IPS-20b (cell line): ENCODE measurements around the gene ATP2A2.
"Not testable (repeated sequence)": the region's sequence is repeated elsewhere in the genome, so short reads cannot be mapped to it uniquely, and the experiment has no call there.

ENCODE experiments used
- H3K27ac ChIP-seq: one replicate; pipeline ENCODE4 v1.5.1; 2013; ENCODE audit warnings: low read length
- H3K27me3 ChIP-seq: 2 replicates; pipeline ENCODE4 v1.6.1; 2013; ENCODE audit warnings: mild to moderate bottlenecking, low read length, inconsistent platforms; ENCODE audit not compliant: insufficient read depth
- H3K36me3 ChIP-seq: 2 replicates; pipeline ENCODE4 v1.6.1; 2013; ENCODE audit warnings: low read depth, mild to moderate bottlenecking, inconsistent platforms, low read length, moderate library complexity; ENCODE audit not compliant: insufficient read depth
- H3K4me1 ChIP-seq: 2 replicates; pipeline ENCODE4 v1.6.1; 2013; ENCODE audit warnings: mild to moderate bottlenecking, control low read depth, inconsistent platforms, low read length, moderate library complexity; ENCODE audit not compliant: insufficient read depth
- H3K4me3 ChIP-seq: 2 replicates; pipeline ENCODE4 v1.5.1; 2013; ENCODE audit warnings: mild to moderate bottlenecking, low read length, inconsistent platforms
- H3K9ac ChIP-seq: 2 replicates; pipeline ENCODE4 v1.6.1; 2013; ENCODE audit warnings: low read depth, mild to moderate bottlenecking, inconsistent platforms, low read length, moderate library complexity
- H3K9me3 ChIP-seq: 2 replicates; pipeline ENCODE4 v1.6.1; 2013; ENCODE audit warnings: mild to moderate bottlenecking, low read depth, low read length, inconsistent platforms; ENCODE audit not compliant: insufficient read depth

ATP2A2 gene

DNA sequence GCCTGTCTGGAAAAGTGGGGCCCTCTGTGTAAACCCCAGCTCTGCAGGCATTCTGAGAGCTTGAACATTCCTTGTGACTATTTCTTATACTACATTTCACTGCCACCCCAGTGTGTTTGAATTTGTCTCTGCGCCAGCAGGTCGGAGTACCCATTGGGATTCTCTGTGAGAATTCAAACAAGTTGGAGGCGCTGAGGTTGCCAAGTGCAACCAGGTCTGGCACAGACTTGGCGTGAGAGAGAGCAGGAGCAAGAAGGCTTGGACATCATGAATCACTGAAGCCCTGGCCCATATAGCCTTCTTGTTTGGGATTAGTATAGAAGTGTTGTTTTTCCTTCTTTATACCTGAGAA lies 33.0 kb upstream of the ATP2A2 start:
- Histone ChIP-seq H3K4me1 (peaks cover 11% of the 10 kb centered on the region; the same call in 1 of the 2 replicates), H3K27ac (no peak overlapping the region), H3K9ac (no peak overlapping the region; the same call in 1 of the 2 replicates), H3K9me3 (no peaks in the 10 kb centered on the region), H3K36me3 (no peaks in the 10 kb centered on the region), H3K27me3 (no peaks in the 10 kb centered on the region), H3K4me3 (no peak overlapping the region)

DNA sequence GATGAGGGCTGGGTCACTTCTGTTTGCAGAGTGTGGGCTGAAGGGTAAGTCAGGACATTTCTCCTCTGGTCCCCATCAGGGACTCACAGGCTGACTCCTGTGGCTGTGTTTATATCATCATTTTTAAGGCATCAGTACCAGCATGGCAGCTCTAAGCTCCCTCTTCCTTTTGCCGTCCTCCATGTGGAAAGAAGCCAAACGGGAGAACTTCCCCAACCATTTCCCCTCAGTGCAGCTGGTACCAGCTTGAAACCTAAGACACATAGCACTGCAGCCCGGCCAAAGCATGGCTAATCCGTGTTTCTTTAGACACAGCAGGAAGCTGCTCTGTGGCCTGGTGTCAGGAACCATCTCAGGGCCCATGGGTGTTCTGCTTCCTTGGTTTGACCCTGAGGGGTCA lies 31.9 kb upstream of the ATP2A2 start:
- Histone ChIP-seq H3K4me1 (peaks cover 11% of the 10 kb centered on the region; the same call in 1 of the 2 replicates), H3K4me3 (no peak overlapping the region), H3K27ac (no peak overlapping the region), H3K9me3 (no peaks in the 10 kb centered on the region), H3K9ac (no peak overlapping the region), H3K27me3 (no peaks in the 10 kb centered on the region), H3K36me3 (no peaks in the 10 kb centered on the region)

DNA sequence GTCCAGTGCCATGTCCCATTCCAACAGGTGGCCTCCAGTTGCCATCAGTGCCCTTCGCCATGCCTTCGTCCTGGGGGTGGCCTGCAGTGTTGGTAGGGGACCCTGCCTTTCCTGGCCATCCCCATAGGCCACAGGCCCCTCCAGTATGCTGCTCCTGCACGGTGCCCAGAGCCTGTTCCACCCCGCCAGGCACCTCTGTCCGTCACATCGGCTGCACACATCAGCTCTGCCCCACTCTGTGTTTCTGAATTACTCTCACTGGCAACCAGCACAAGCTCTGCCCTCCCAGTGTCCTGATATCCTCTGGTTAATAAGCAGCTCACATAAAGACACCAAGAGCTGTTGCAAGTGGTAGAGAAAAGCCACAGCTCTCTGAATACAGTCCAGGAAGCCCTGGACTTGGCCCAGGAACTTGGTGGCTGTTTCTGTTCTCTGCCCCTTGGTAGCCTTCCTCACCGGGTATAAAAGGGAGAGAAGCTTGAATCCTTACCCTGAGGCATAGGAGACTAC lies 31.3 kb upstream of the ATP2A2 start:
- no peaks in the 10 kb centered on the region for H3K9me3 ChIP-seq
- no peak overlapping the region for H3K9ac ChIP-seq
- H3K4me1 ChIP-seq = peaks cover 7% of the 10 kb centered on the region; the same call in 1 of the 2 replicates
- H3K27ac ChIP-seq = no peak overlapping the region
- no peaks in the 10 kb centered on the region for H3K36me3 ChIP-seq
- no peak overlapping the region for H3K4me3 ChIP-seq
- H3K27me3 ChIP-seq = no peaks in the 10 kb centered on the region

GRCh38 chr12:110251381-110251780 lies 29.7 kb upstream of the ATP2A2 start:
- no peaks in the 10 kb centered on the region for H3K9me3 ChIP-seq

DNA sequence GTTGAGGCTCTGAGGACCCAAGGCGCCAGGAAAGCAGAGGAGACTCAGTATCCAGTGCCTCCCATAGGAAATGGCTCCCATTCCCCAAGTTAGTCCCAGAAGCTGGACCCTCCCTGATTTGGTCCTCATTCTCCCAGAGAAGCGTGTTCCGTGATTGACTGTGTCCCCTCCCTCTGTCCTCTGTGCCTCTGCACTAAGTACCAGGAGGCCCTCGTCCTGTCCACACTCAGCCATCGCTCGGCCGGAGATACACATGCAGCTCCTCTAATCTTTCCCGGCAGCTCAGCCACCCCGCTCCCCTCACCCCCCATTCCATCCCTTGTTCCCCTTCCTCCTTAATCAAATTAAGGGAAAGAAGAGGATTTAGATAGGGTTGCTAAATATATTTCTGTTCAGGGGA lies 28.3 kb upstream of the ATP2A2 start:
- H3K4me3 ChIP-seq = no peak overlapping the region
- H3K36me3 ChIP-seq = no peaks in the 10 kb centered on the region
- H3K4me1 ChIP-seq = no peaks in the 10 kb centered on the region
- no peaks in the 10 kb centered on the region for H3K27me3 ChIP-seq
- no peak overlapping the region for H3K9ac ChIP-seq
- no peak overlapping the region for H3K27ac ChIP-seq
- H3K9me3 ChIP-seq = no peaks in the 10 kb centered on the region

More at GRCh38 chr12:110251381-110251780, 29.7 kb upstream of the ATP2A2 start:
- Histone ChIP-seq H3K27me3 (no peaks in the 10 kb centered on the region), H3K9ac (no peak overlapping the region), H3K36me3 (no peaks in the 10 kb centered on the region), H3K27ac (no peak overlapping the region), H3K4me1 (no peaks in the 10 kb centered on the region), H3K4me3 (no peak overlapping the region)

DNA sequence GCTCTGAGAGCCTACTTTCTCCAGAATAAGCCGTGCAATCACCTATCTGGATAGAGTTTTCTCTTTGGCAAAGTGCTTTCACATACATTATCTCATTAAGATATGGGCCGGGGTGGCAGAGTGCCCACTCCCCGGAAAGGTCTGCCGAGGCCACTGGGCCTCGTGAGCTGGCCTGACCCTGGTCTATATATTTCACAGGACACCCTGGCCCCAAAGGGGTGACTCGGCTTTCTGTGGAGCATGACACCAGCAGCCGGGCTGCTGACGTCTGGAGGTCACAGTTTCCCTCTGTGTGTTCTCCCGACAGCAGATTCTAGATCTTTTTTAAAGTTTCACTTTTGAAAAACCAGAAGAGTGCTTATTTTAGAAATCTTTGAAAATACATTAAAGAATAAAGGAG lies 27.9 kb upstream of the ATP2A2 start:
- H3K9ac ChIP-seq = no peak overlapping the region
- no peaks in the 10 kb centered on the region for H3K36me3 ChIP-seq
- H3K9me3 ChIP-seq = no peaks in the 10 kb centered on the region
- H3K27me3 ChIP-seq = no peaks in the 10 kb centered on the region
- no peaks in the 10 kb centered on the region for H3K4me1 ChIP-seq
- H3K27ac ChIP-seq = no peak overlapping the region
- H3K4me3 ChIP-seq = no peak overlapping the region

GRCh38 chr12:110254971-110255540 lies 26.0 kb upstream of the ATP2A2 start:
- Histone ChIP-seq H3K4me3 (no peak overlapping the region), H3K27ac (no peak overlapping the region), H3K9ac (no peak overlapping the region), H3K36me3 (no peaks in the 10 kb centered on the region), H3K4me1 (no peaks in the 10 kb centered on the region), H3K27me3 (no peaks in the 10 kb centered on the region), H3K9me3 (no peaks in the 10 kb centered on the region)

DNA sequence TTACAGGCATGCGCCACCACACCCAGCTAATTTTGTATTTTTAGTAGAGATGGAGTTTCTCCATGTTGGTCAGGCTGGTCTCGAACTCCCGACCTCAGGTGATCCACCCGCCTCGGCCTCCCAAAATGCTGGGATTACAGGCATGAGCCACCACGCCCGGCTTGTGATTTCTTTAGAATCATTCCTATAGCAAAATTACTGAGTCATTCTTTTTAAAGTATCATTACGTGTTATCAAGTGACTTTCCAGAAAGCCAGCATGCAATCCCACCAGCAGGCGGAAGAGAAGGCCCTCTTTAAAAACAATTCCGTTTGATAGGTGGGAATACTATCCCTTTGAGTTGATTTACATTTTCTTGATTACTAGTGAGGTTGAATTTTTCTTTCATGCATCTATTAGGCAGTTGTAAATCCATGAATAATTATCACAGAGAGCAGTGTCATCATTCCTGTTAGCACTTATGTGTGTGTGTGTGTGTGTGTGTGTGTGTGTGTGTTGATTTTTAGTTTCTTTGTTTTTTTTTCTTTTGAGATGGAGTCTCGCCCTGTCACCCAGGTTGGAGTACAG lies 25.1 kb upstream of the ATP2A2 start:
- not testable (repeated sequence) for H3K27ac ChIP-seq, H3K27me3 ChIP-seq, H3K4me1 ChIP-seq, H3K9me3 ChIP-seq, H3K36me3 ChIP-seq, H3K4me3 ChIP-seq, H3K9ac ChIP-seq

DNA sequence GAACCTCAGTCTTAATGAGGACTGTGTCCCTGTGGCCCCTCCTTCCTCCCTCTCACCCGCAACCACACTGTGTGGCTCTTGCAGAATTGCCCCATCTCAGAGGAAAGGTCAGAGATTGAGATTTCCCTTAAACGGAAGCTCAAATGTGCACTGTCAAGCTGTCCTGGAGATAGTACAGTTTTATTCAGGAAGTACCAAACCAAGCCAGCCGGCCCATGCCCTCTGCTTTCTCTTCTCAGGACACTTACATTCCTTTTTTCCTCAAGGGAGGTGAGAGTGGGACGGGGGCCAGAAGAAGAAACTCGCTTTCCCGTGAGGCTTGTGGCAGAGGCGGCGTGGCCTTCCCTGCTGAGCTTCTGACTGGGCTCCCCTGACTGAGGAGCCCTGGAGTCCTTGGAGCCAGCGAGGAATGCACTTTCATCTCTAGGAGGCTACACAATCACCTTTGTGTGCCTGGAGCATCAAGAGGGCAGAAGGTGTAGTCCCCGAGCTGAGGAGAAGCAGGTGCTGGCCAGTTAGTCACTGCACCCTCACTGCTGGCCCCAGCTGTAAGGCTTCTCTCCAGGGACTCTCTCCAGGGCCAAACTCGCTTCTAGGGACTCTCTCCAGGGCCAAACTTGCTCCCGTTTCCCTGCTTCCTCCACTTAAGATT lies 24.1 kb upstream of the ATP2A2 start:
- no peak overlapping the region for H3K9ac ChIP-seq
- H3K9me3 ChIP-seq = no peaks in the 10 kb centered on the region
- H3K27ac ChIP-seq = no peak overlapping the region
- H3K27me3 ChIP-seq = no peaks in the 10 kb centered on the region
- no peaks in the 10 kb centered on the region for H3K4me1 ChIP-seq
- no peaks in the 10 kb centered on the region for H3K36me3 ChIP-seq
- no peak overlapping the region for H3K4me3 ChIP-seq

DNA sequence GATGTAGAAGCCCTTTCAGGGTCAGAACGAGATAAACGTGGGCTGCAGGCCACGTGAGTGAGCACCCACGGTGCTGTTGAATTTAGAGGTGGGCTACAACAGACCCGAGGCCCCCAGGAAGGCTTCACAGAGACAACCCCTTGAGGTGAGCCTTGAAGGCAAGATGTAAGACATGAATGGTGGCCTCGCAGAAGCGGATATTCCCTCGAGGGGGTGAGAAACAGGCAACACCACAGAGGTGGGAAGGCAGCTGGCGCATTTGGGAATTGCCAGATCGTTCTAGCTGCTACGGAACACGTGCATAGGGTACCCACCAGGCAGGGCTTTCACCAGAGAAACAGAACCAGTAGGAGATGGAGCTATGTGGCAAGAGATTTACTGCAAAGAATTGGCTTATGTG lies 22.6 kb upstream of the ATP2A2 start:
- Histone ChIP-seq H3K4me3 (no peak overlapping the region), H3K9me3 (no peaks in the 10 kb centered on the region), H3K4me1 (no peaks in the 10 kb centered on the region), H3K27ac (no peak overlapping the region), H3K9ac (no peak overlapping the region), H3K27me3 (no peaks in the 10 kb centered on the region), H3K36me3 (no peaks in the 10 kb centered on the region)

- Histone ChIP-seq H3K4me3 (no peak overlapping the region), H3K9ac (no peak overlapping the region), H3K27ac (no peak overlapping the region), H3K36me3 (no peaks in the 10 kb centered on the region), H3K4me1 (peaks cover 5% of the 10 kb centered on the region), H3K9me3 (no peaks in the 10 kb centered on the region), H3K27me3 (no peaks in the 10 kb centered on the region)
Measured at GRCh38 chr12:110262442-110263388, 18.3 kb upstream of the ATP2A2 start.
